Natural killer cell (primary cell): ENCODE results near the gene NOTUM. TPM values are rescaled to one million over a fixed set of nuclear protein-coding genes. Genes with fewer than 3 reads are reported as not detected.

ENCODE experiments used
- ATAC-seq, 3 donors: fragments of 150-1000 bp in 2 of 3; fragments of 200-7000 bp in 1 of 3; cut with Tn5 transposase; 1 replicate in 1 of 3; 2 replicates in 2 of 3; pipeline ENCODE4 v1.10.0; 2021; ENCODE audit warnings: mild to moderate bottlenecking in 2 of 3, moderate library complexity in 2 of 3
- DNase-seq, 2 donors: peaks; one replicate each; pipeline versions ENCODE4 v3.0.0 to v3.0.0-alpha.2; 2013 to 2021; ENCODE audit warnings: mixed read lengths in 1 of 2
- H3K27ac ChIP-seq: one replicate; pipeline ENCODE4 v1.5.1; 2013; ENCODE audit warnings: mild to moderate bottlenecking, low read length
- H3K27me3 ChIP-seq: one replicate; pipeline ENCODE4 v1.6.1; 2013; ENCODE audit warnings: low read length; ENCODE audit not compliant: control insufficient read depth, insufficient read depth
- H3K36me3 ChIP-seq: one replicate; pipeline ENCODE4 v1.6.1; 2013; ENCODE audit warnings: low read length; ENCODE audit not compliant: control insufficient read depth, insufficient read depth
- H3K4me1 ChIP-seq: one replicate; pipeline ENCODE4 v1.6.1; 2013; ENCODE audit warnings: low read length; ENCODE audit not compliant: control insufficient read depth, insufficient read depth
- H3K4me3 ChIP-seq: one replicate; pipeline ENCODE4 v1.5.1; 2013; ENCODE audit warnings: low read length
- H3K9me3 ChIP-seq: one replicate; pipeline ENCODE4 v1.6.1; 2013; ENCODE audit warnings: low read length; ENCODE audit not compliant: control insufficient read depth, insufficient read depth
- H3K27ac Mint-ChIP-seq, 2 donors: one replicate each; pipeline ENCODE4 v1.8.0; 2022; ENCODE audit warnings: mild to moderate bottlenecking in 2 of 2, mixed read lengths in 2 of 2, moderate library complexity in 1 of 2
- H3K27me3 Mint-ChIP-seq, 2 donors: one replicate each; pipeline ENCODE4 v1.8.0; 2022; ENCODE audit warnings: low read depth in 2 of 2, mixed read lengths in 2 of 2
- H3K36me3 Mint-ChIP-seq: one replicate; pipeline ENCODE4 v1.8.0; 2022; ENCODE audit warnings: mixed read lengths
- H3K4me1 Mint-ChIP-seq, 2 donors: one replicate each; pipeline ENCODE4 v1.8.0; 2022; ENCODE audit warnings: mixed read lengths in 2 of 2
- H3K4me3 Mint-ChIP-seq: one replicate; pipeline ENCODE4 v1.8.0; 2022; ENCODE audit warnings: mild to moderate bottlenecking, moderate library complexity, mixed read lengths
- H3K9me3 Mint-ChIP-seq, 2 donors: one replicate each; pipeline ENCODE4 v1.8.0; 2022; ENCODE audit warnings: mixed read lengths in 2 of 2
- WGBS: methylation state at CpG from one replicate; pipeline ENCODE4 v1.1.7; 2013; ENCODE audit warnings: missing lambda C conversion rate; ENCODE audit not compliant: insufficient coverage; 5-methylcytosine and 5-hydroxymethylcytosine counted together
- intact Hi-C: fragments of 100-400 bp; cut with micrococcal nuclease; formaldehyde crosslinking; loops from one replicate; pipeline ENCODE4 v1.14.2; 2022
- total RNA-seq, 4 donors: library from RNA; stranded (reverse); fragments of 120-200 nt in 1 of 4; gene quantifications; one replicate each; pipeline versions ENCODE4 v1.2.3 to v1.2.4, GENCODE V29; 2013 to 2022
- TF ChIP-seq, protein P1 (sequence below): fragments of 200-600 bp; IDR thresholded peaks from one replicate; pipeline ENCODE4 v1.8.0; 2022; ENCODE audit warnings: antibody characterized with exemption

The NOTUM gene
- total RNA-seq, 3 donors from 2014 or later (not counting 1 experiment from before 2014, with no cell fraction given): not detected

GRCh38 chr17:82006468-82007227 is 45.7 kb upstream of the NOTUM start:
- ATAC-seq: no peak
- H3K27ac ChIP-seq: no peak overlapping the region
- H3K4me1 Mint-ChIP-seq: no peaks in the 10 kb centered on the region
- no peaks in the 10 kb centered on the region for H3K27me3 Mint-ChIP-seq
- H3K36me3 ChIP-seq: no peaks in the 10 kb centered on the region
- DNase-seq: no peak
- no peaks in the 10 kb centered on the region for H3K36me3 Mint-ChIP-seq
- H3K9me3 Mint-ChIP-seq: no peaks in the 10 kb centered on the region
- H3K4me3 Mint-ChIP-seq: no peak overlapping the region
- H3K27me3 ChIP-seq: no peaks in the 10 kb centered on the region
- TF ChIP-seq, protein P1, sequence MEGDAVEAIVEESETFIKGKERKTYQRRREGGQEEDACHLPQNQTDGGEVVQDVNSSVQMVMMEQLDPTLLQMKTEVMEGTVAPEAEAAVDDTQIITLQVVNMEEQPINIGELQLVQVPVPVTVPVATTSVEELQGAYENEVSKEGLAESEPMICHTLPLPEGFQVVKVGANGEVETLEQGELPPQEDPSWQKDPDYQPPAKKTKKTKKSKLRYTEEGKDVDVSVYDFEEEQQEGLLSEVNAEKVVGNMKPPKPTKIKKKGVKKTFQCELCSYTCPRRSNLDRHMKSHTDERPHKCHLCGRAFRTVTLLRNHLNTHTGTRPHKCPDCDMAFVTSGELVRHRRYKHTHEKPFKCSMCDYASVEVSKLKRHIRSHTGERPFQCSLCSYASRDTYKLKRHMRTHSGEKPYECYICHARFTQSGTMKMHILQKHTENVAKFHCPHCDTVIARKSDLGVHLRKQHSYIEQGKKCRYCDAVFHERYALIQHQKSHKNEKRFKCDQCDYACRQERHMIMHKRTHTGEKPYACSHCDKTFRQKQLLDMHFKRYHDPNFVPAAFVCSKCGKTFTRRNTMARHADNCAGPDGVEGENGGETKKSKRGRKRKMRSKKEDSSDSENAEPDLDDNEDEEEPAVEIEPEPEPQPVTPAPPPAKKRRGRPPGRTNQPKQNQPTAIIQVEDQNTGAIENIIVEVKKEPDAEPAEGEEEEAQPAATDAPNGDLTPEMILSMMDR: no peak
- H3K9me3 ChIP-seq: no peaks in the 10 kb centered on the region
- H3K4me1 ChIP-seq: no peaks in the 10 kb centered on the region
- H3K27ac Mint-ChIP-seq: no peak overlapping the region
- no peak overlapping the region for H3K4me3 ChIP-seq
- WGBS: 96% methylated on average over 24 of the region's 24 CpGs
- intact Hi-C loops: no loop called here

GRCh38 chr17:82005701-82006348 is 44.8 kb upstream of the NOTUM start:
- Histone ChIP-seq H3K4me3 (no peak overlapping the region), H3K27ac (no peak overlapping the region), H3K9me3 (no peaks in the 10 kb centered on the region), H3K27me3 (no peaks in the 10 kb centered on the region), H3K36me3 (no peaks in the 10 kb centered on the region), H3K4me1 (no peaks in the 10 kb centered on the region)
- WGBS: 95% methylated on average over 30 of the region's 30 CpGs
- no peaks in the 10 kb centered on the region for H3K4me1 Mint-ChIP-seq
- no peak overlapping the region for H3K4me3 Mint-ChIP-seq
- no peaks in the 10 kb centered on the region for H3K9me3 Mint-ChIP-seq
- intact Hi-C loops: no loop called here
- no peak overlapping the region for H3K27ac Mint-ChIP-seq
- TF ChIP-seq, protein P1: no peak
- H3K27me3 Mint-ChIP-seq: no peaks in the 10 kb centered on the region
- no peaks in the 10 kb centered on the region for H3K36me3 Mint-ChIP-seq
- DNase-seq: no peak
- ATAC-seq: no peak

DNA sequence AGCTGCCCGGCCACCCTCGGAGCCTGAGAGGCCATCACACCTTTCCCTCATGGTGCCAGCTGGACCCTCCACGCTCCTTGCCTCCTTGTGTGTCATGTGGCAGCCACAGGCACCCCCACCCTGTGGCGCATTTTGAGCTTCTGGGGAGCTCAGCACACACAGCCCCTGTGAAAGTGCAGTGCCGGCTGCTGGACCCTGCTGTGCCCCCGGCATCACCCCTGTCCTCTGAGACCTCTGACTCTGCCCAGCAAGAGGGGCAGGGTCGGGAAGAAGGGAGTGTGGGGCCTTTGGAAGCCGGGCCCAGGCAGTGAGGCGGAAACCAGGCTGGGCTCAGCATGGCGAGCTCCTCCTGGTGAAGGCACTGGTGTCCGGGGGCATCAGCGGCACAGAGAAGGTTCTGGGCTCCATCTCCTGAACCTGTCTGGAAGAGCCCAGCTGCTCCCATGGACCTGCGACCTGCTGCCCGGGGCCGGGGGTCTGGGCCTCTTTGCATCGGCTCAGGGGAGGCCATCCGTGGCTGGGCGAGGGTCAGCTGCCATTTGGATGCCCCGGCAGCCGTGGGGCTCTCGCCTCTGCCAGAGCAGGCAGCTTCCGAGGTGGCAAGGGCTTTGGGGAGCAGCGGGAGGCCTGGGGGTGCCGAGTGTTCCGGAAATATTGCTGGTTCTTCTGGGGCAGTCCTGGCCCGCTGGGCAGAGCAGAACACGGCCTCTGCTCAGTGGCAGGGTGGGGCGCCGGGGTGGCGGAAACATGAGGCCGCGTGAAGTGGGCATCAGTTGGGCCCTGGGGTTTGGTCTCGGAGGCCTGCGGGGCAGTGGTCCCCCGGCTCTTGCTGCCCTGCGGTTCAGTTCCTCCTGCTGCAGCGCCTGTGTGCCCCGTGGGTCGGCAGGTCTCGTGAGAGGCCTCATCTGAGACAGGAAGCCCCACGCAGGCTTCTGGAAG is 43.8 kb upstream of the NOTUM start:
- no peak overlapping the region for H3K27ac ChIP-seq
- intact Hi-C loops: no loop called here
- no peak overlapping the region for H3K4me3 ChIP-seq
- Mint-ChIP-seq H3K4me3 (no peak overlapping the region), H3K4me1 (no peaks in the 10 kb centered on the region), H3K36me3 (no peaks in the 10 kb centered on the region), H3K27me3 (no peaks in the 10 kb centered on the region), H3K9me3 (no peaks in the 10 kb centered on the region), H3K27ac (no peak overlapping the region)
- H3K9me3 ChIP-seq: no peaks in the 10 kb centered on the region
- TF ChIP-seq, protein P1: no peak
- no peak for DNase-seq
- H3K27me3 ChIP-seq: no peaks in the 10 kb centered on the region
- no peak for ATAC-seq
- no peaks in the 10 kb centered on the region for H3K36me3 ChIP-seq
- WGBS: 85% methylated on average over 41 of the region's 41 CpGs
- H3K4me1 ChIP-seq: no peaks in the 10 kb centered on the region
